ENCODE measurements around the gene CDHR2. TPM values are rescaled to one million over a fixed set of nuclear protein-coding genes. Genes with fewer than 3 reads are reported as not detected.

Gene CDHR2
- total and polyA plus RNA-seq, 2 of the 13 experiments (the other 11 are each of a cell fraction or from before 2014, with no cell fraction given) = 17.9 to 20.9 TPM

DNA sequence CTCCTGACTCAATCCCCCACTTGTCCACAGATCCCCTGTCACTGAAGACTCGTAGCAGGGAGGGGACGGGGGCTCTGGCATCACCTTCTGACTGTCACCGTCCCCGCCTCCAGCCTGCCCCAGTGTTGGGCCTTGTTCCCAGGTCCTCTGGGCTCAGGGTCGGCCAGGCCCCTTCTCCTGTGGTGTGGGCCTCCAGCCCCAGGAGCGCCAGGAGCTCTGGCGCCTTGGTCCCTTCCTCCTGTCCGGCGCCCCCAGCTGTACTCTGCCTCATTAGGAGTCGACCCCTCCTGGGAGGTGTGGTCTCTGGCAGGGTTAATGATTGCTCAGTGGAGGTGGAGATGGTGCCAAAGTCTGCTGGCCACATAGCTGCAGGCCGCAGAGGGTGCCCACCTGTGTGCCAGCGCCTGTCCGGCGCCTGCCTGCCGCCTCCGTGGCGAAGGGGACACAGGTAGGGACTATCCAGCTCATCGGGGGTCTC is at the start of gene CDHR2 (continued):
- no peak for TF ChIP-seq ZNF644 (CRISPR knock-in tag; IDR thresholded peaks at IDR 0.05; ENCODE audit: low read depth)
- TF ChIP-seq, protein P1, sequence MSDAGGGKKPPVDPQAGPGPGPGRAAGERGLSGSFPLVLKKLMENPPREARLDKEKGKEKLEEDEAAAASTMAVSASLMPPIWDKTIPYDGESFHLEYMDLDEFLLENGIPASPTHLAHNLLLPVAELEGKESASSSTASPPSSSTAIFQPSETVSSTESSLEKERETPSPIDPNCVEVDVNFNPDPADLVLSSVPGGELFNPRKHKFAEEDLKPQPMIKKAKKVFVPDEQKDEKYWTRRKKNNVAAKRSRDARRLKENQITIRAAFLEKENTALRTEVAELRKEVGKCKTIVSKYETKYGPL (CRISPR knock-in tag; IDR thresholded peaks at IDR 0.05) = no peak
- no peak for TF ChIP-seq ZIK1 (CRISPR knock-in tag; IDR thresholded peaks at IDR 0.05; ENCODE audit: borderline replicate concordance, low read depth)
- TF ChIP-seq ZNF781 (CRISPR knock-in tag; IDR thresholded peaks at IDR 0.05; ENCODE audit: borderline replicate concordance, not compliant biosample characterization) = no peak
- TF ChIP-seq MTA3 (CRISPR knock-in tag; IDR thresholded peaks at IDR 0.05) = no peak
- TF ChIP-seq, protein P2, sequence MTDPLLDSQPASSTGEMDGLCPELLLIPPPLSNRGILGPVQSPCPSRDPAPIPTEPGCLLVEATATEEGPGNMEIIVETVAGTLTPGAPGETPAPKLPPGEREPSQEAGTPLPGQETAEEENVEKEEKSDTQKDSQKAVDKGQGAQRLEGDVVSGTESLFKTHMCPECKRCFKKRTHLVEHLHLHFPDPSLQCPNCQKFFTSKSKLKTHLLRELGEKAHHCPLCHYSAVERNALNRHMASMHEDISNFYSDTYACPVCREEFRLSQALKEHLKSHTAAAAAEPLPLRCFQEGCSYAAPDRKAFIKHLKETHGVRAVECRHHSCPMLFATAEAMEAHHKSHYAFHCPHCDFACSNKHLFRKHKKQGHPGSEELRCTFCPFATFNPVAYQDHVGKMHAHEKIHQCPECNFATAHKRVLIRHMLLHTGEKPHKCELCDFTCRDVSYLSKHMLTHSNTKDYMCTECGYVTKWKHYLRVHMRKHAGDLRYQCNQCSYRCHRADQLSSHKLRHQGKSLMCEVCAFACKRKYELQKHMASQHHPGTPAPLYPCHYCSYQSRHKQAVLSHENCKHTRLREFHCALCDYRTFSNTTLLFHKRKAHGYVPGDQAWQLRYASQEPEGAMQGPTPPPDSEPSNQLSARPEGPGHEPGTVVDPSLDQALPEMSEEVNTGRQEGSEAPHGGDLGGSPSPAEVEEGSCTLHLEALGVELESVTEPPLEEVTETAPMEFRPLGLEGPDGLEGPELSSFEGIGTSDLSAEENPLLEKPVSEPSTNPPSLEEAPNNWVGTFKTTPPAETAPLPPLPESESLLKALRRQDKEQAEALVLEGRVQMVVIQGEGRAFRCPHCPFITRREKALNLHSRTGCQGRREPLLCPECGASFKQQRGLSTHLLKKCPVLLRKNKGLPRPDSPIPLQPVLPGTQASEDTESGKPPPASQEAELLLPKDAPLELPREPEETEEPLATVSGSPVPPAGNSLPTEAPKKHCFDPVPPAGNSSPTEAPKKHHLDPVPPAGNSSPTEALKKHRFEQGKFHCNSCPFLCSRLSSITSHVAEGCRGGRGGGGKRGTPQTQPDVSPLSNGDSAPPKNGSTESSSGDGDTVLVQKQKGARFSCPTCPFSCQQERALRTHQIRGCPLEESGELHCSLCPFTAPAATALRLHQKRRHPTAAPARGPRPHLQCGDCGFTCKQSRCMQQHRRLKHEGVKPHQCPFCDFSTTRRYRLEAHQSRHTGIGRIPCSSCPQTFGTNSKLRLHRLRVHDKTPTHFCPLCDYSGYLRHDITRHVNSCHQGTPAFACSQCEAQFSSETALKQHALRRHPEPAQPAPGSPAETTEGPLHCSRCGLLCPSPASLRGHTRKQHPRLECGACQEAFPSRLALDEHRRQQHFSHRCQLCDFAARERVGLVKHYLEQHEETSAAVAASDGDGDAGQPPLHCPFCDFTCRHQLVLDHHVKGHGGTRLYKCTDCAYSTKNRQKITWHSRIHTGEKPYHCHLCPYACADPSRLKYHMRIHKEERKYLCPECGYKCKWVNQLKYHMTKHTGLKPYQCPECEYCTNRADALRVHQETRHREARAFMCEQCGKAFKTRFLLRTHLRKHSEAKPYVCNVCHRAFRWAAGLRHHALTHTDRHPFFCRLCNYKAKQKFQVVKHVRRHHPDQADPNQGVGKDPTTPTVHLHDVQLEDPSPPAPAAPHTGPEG (CRISPR knock-in tag; IDR thresholded peaks at IDR 0.05) = no peak
- TF ChIP-seq, protein P3, sequence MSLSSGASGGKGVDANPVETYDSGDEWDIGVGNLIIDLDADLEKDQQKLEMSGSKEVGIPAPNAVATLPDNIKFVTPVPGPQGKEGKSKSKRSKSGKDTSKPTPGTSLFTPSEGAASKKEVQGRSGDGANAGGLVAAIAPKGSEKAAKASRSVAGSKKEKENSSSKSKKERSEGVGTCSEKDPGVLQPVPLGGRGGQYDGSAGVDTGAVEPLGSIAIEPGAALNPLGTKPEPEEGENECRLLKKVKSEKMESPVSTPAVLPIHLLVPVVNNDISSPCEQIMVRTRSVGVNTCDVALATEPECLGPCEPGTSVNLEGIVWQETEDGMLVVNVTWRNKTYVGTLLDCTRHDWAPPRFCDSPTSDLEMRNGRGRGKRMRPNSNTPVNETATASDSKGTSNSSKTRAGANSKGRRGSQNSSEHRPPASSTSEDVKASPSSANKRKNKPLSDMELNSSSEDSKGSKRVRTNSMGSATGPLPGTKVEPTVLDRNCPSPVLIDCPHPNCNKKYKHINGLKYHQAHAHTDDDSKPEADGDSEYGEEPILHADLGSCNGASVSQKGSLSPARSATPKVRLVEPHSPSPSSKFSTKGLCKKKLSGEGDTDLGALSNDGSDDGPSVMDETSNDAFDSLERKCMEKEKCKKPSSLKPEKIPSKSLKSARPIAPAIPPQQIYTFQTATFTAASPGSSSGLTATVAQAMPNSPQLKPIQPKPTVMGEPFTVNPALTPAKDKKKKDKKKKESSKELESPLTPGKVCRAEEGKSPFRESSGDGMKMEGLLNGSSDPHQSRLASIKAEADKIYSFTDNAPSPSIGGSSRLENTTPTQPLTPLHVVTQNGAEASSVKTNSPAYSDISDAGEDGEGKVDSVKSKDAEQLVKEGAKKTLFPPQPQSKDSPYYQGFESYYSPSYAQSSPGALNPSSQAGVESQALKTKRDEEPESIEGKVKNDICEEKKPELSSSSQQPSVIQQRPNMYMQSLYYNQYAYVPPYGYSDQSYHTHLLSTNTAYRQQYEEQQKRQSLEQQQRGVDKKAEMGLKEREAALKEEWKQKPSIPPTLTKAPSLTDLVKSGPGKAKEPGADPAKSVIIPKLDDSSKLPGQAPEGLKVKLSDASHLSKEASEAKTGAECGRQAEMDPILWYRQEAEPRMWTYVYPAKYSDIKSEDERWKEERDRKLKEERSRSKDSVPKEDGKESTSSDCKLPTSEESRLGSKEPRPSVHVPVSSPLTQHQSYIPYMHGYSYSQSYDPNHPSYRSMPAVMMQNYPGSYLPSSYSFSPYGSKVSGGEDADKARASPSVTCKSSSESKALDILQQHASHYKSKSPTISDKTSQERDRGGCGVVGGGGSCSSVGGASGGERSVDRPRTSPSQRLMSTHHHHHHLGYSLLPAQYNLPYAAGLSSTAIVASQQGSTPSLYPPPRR (CRISPR knock-in tag; IDR thresholded peaks at IDR 0.05; ENCODE audit: borderline replicate concordance) = peak; percentile 29; the same call in 1 of the 2 replicates
- TF ChIP-seq, protein P4, sequence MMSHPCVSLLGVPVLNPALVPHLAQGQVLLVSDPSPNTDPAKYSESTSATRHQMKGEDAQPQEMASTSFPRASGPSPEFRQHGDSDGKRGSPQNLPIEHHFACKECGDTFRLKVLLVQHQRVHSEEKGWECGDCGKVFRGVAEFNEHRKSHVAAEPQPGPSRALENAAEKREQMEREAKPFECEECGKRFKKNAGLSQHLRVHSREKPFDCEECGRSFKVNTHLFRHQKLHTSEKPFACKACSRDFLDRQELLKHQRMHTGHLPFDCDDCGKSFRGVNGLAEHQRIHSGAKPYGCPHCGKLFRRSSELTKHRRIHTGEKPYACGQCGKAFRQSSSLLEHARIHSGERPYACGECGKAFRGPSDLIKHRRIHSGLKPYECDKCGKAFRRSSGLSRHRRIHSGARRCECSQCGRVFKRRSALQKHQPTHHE (CRISPR knock-in tag; IDR thresholded peaks at IDR 0.05; ENCODE audit: borderline replicate concordance) = 0 out of 2 replicates have a peak, but pooled peaks have one; percentile 28
- TF ChIP-seq, protein P5, sequence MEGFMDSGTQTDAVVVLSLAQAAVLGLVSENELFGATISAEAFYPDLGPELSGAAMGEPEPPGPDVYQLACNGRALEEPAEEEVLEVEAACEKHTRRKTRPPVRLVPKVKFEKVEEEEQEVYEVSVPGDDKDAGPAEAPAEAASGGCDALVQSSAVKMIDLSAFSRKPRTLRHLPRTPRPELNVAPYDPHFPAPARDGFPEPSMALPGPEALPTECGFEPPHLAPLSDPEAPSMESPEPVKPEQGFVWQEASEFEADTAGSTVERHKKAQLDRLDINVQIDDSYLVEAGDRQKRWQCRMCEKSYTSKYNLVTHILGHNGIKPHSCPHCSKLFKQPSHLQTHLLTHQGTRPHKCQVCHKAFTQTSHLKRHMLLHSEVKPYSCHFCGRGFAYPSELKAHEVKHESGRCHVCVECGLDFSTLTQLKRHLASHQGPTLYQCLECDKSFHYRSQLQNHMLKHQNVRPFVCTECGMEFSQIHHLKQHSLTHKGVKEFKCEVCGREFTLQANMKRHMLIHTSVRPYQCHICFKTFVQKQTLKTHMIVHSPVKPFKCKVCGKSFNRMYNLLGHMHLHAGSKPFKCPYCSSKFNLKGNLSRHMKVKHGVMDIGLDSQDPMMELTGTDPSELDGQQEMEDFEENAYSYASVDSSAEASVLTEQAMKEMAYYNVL (CRISPR knock-in tag; IDR thresholded peaks at IDR 0.05; ENCODE audit: borderline replicate concordance) = no peak
- TF ChIP-seq HOXA5 (CRISPR knock-in tag; IDR thresholded peaks at IDR 0.05) = no peak
- TF ChIP-seq YY1 (IDR thresholded peaks at IDR 0.05; ENCODE audit: insufficient read depth, insufficient replicate concordance, low read depth, low read length) = no peak
- TF ChIP-seq, protein P6, sequence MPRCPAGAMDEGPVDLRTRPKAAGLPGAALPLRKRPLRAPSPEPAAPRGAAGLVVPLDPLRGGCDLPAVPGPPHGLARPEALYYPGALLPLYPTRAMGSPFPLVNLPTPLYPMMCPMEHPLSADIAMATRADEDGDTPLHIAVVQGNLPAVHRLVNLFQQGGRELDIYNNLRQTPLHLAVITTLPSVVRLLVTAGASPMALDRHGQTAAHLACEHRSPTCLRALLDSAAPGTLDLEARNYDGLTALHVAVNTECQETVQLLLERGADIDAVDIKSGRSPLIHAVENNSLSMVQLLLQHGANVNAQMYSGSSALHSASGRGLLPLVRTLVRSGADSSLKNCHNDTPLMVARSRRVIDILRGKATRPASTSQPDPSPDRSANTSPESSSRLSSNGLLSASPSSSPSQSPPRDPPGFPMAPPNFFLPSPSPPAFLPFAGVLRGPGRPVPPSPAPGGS (CRISPR knock-in tag; IDR thresholded peaks at IDR 0.05) = 0 out of 2 replicates have a peak, but pooled peaks have one; percentile 11

Data from HepG2 (cell line).